Brain microvascular endothelial cell (primary cell): ENCODE results near the gene NOC4L.

ENCODE experiments used
- DNase-seq: peaks from one replicate; pipeline ENCODE4 v3.0.0-alpha.2; 2020
- H3K27ac ChIP-seq: fragments of 250-450 bp; sonication (Bioruptor Pico); 2 replicates; pipeline ENCODE4 v1.5.1; 2020; ENCODE audit warnings: mild to moderate bottlenecking, moderate library complexity
- H3K27me3 ChIP-seq: fragments of 250-450 bp; sonication (Bioruptor Pico); replicated peaks from 2 replicates; pipeline ENCODE4 v1.5.1; 2020; ENCODE audit warnings: mild to moderate bottlenecking
- H3K36me3 ChIP-seq: fragments of 250-450 bp; sonication (Bioruptor Pico); replicated peaks from 2 replicates; pipeline ENCODE4 v1.5.1; 2020; ENCODE audit warnings: mild to moderate bottlenecking
- H3K4me3 ChIP-seq: 2 replicates; pipeline ENCODE4 v1.5.1; 2011; ENCODE audit warnings: low read depth, mild to moderate bottlenecking, control low read depth, low read length, moderate library complexity
- CTCF ChIP-seq: IDR thresholded peaks from 2 replicates; pipeline ENCODE4 v1.5.1; 2011; ENCODE audit warnings: low read depth, mild to moderate bottlenecking, moderate library complexity, low read length, control low read depth, inconsistent platforms; ENCODE audit errors: missing control alignments
- in situ Hi-C: cut with HindIII; loops from 2 replicates; pipeline ENCODE4 v1.10.0; 2017; ENCODE audit warnings: low sequenced_read_pairs, low pct_ligation_motif_present

NOC4L gene

GRCh38 chr12:132156573-132157325, 12.5 kb downstream of the NOC4L start:
- no peak for DNase-seq
- in situ Hi-C loops: no loop called here
- H3K27ac ChIP-seq: no peak overlapping the region
- H3K36me3 ChIP-seq: peaks cover 6% of the 10 kb centered on the region
- H3K4me3 ChIP-seq: no peak overlapping the region
- no peaks in the 10 kb centered on the region for H3K27me3 ChIP-seq
- no peak for TF ChIP-seq CTCF

GRCh38 chr12:132157733-132158409, 13.6 kb downstream of the NOC4L start:
- no peak overlapping the region for H3K27ac ChIP-seq
- TF ChIP-seq CTCF: no peak
- no peaks in the 10 kb centered on the region for H3K27me3 ChIP-seq
- no peak for DNase-seq
- H3K36me3 ChIP-seq: peaks cover 3% of the 10 kb centered on the region
- H3K4me3 ChIP-seq: no peak overlapping the region
- in situ Hi-C loops: no loop called here

- Histone ChIP-seq H3K27ac (no peak overlapping the region), H3K4me3 (no peak overlapping the region), H3K27me3 (no peaks in the 10 kb centered on the region), H3K36me3 (peaks cover 3% of the 10 kb centered on the region)
- DNase-seq: no peak
- in situ Hi-C loops: no loop called here
- TF ChIP-seq CTCF: no peak
Observed at GRCh38 chr12:132158677-132159554, 14.7 kb downstream of the NOC4L start.

- TF ChIP-seq CTCF: no peak
- Histone ChIP-seq H3K27ac (no peak overlapping the region), H3K27me3 (no peaks in the 10 kb centered on the region), H3K36me3 (peaks cover 3% of the 10 kb centered on the region), H3K4me3 (no peak overlapping the region)
- no peak for DNase-seq
- in situ Hi-C loops: no loop called here
Observed at GRCh38 chr12:132159555-132160003, 15.3 kb downstream of the NOC4L start.

- H3K27me3 ChIP-seq: no peaks in the 10 kb centered on the region
- peaks cover 3% of the 10 kb centered on the region for H3K36me3 ChIP-seq
- in situ Hi-C loops: no loop called here
- H3K4me3 ChIP-seq: no peak overlapping the region
- TF ChIP-seq CTCF: no peak
- H3K27ac ChIP-seq: no peak overlapping the region
- no peak for DNase-seq
Observed at GRCh38 chr12:132160016-132160415, 15.8 kb downstream of the NOC4L start.
